ENCODE data around the gene POLDIP2.

POLDIP2 gene

DNA sequence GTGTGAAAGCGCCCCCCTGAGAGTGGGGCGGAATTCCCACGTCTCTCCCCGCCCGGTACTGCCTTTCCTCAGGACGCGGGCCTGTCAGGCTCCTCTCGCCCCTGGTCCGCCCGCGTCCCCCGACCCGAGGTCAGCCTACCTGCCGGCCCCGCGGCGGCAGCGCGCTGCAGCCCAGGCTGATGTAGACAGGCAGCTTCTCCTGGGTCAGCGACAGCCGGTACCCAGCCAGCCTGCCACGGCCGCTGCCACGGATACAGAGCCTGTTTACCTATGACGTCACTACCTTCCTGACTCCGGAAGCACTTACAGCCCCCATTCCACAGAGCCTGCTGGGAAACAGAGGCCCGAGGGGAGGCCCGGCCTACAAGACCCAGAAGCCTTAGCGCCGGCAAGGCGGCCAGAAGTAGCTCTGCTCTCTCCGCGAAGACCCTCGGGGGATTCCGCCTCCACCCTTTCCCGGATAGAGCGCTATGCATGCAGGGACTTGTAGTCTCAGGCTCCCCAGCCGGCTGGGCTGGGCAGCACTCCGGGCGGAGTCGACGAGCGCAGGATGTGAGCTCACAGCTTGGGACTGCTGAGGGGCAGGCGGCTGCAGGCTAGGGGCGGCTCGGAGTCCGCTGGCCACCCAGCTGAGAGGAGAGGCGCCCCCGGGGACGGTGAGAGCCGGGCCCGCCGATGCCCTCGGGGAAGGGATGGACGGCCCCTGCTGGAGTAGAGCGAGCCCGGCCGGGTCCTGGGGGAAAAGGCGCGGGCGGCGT is 21.9 kb downstream of the POLDIP2 start, which contains the start of the genes IFT20 and TNFAIP1:
Gene IFT20 (minus strand): TSS at position 272 of the 758 bp plus-strand sequence. CDS start 3,487 bp downstream, outside the sequence.
Gene TNFAIP1 (plus strand): TSS at position 561 of the 758 bp plus-strand sequence. CDS start 3,761 bp downstream, outside the sequence.
- peak; percentile 100 for DNase-seq

- peak; percentile 74 for DNase-seq
Measured at GRCh38 chr17:28334666-28335200, 22.6 kb downstream of the POLDIP2 start.

- no peak for DNase-seq
Measured at GRCh38 chr17:28334171-28334570, 23.2 kb downstream of the POLDIP2 start.

- no peak for DNase-seq
Measured at GRCh38 chr17:28333083-28333746, 24.1 kb downstream of the POLDIP2 start.

DNA sequence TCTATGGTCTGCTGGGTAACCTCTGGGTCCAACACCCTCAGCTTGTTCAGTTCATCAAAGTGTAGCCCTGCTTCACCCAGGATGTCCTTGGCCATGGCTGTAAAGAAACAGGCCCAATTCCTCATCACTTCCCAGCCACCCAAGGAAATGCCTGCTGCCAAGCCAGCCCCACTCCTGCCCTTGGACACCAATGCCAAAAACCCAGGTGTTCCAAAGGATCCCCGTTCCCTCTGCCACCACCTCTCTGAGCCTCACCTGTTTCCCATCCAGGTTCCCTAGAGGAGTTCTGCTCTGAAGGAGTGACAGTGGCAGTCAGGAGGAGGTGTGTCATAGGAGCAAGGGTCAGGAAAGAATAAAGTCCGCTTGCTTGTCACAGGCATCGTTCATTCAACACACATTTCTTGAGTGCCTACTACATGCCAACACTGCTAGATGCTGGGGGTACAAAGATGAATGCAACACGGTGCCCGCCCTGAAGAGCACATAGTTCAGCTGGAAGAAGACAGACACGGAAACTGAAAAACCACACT is 25.4 kb downstream of the POLDIP2 start:
- DNase-seq: no peak

DNA sequence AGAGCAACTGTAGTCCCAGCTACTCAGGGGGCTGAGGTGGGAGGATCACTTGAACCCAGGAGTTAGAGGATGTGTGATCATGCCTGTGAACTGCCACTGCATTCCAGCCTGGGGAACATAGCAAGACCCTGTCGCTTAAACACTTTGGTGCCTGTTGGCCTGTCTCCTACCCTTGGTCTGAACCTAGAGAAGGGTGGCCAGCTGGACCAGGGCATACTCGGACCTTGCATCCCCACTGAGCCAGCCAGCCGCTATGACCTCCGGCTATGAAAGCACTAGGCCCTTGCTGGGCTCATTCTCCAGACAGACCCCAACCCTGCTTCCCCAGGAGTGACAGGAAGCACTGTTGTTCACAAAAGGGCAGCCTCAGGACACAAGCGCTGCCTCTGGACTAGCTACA is 26.7 kb downstream of the POLDIP2 start:
- no peak for DNase-seq

DNA sequence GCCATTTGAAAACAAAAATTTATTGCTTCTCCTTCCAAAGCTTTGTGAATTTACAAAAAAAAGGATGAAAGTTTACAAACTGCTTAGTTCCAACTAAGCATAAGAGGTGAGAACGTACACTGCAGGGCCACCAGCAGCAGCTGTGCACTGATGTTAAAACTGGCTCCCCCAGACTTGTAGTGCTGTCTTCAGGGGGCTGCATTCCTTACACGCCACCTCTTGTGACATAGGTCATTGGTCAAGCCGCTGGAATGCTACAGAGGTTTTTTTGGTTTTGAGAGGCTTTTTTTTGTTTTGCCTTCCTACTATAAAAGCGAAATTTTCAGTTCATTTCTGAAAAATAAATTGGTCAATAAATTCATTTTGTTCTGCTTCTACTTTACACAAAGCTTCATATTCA is 29.0 kb downstream of the POLDIP2 start:
- DNase-seq: no peak

DNA sequence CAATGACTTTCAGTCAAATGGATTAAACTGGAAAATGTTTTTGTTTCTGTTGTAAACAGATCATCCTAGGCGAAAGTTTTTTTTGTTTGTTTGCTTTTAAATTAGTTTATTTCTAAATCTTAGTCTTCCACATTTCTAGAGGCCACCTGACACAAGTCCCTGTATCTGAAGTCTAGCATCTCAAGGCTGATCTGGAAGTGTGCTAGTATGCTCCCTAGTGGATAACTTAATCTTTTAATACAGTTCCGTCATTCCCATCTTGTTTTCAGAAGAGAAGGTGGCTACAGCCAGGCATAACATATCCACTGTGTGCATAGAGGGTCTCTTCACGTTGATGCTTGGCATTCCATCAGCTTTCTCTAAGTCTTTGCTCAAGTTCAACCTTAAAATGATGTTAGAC is 29.6 kb downstream of the POLDIP2 start:
- DNase-seq: peak; percentile 29

- DNase-seq: no peak
Measured at GRCh38 chr17:28327031-28327607, 30.2 kb downstream of the POLDIP2 start.

- no peak for DNase-seq
Measured at GRCh38 chr17:28326114-28326513, 31.2 kb downstream of the POLDIP2 start.

DNA sequence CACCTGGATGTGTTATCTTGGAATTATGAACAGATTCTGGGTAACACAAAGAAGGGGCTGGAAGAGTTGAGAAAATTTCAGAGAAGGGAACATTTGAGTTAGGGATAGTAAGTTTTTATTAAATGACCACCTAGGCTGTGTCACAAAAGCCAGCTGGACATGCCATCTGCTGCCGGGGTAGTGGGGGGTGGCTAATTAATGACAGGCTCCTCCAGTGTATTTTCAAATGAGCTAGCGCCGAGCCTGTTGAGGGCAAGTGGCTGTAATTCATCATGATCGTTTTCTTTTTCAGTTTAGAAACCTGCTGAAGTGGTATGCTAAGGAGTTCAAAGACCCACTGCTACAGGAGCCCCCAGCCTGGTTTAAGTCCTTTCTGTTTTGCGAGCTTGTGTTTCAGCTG is 32.1 kb downstream of the POLDIP2 start:
- peak; percentile 68 for DNase-seq

DNA sequence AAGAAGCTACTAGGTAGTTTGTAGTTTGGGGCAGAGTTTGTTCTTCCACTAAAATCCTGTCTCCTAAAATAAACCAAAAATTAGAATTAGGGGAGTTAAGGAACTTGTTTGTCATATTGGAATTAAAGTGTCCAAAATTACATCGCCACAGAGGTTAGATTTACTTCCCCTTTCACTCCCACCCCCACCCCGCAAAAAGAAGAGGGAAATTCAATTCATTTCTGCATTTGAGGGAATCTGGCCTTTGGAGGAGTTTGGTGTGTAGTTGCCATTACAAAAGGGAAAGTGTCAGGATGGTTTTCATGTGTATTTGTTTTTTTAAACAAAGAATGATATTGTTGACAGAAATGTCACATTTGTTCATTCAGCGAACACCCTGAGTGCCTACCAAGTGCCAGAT is 32.5 kb downstream of the POLDIP2 start:
- no peak for DNase-seq

GRCh38 chr17:28324267-28324745 is 33.0 kb downstream of the POLDIP2 start:
- DNase-seq: peak; percentile 33

- peak; percentile 22 for DNase-seq
Measured at GRCh38 chr17:28320215-28321061, 36.9 kb downstream of the POLDIP2 start.

- DNase-seq: no peak
Measured at GRCh38 chr17:28319598-28319935, 37.8 kb downstream of the POLDIP2 start.

GRCh38 chr17:28318759-28319597 is 38.3 kb downstream of the POLDIP2 start, which contains the start of gene TMEM97:
TSS of gene TMEM97 (plus strand) at chr17:28319200. CDS start at chr17:28319240, 40 bp downstream.
- DNase-seq: peak; percentile 100

DNA sequence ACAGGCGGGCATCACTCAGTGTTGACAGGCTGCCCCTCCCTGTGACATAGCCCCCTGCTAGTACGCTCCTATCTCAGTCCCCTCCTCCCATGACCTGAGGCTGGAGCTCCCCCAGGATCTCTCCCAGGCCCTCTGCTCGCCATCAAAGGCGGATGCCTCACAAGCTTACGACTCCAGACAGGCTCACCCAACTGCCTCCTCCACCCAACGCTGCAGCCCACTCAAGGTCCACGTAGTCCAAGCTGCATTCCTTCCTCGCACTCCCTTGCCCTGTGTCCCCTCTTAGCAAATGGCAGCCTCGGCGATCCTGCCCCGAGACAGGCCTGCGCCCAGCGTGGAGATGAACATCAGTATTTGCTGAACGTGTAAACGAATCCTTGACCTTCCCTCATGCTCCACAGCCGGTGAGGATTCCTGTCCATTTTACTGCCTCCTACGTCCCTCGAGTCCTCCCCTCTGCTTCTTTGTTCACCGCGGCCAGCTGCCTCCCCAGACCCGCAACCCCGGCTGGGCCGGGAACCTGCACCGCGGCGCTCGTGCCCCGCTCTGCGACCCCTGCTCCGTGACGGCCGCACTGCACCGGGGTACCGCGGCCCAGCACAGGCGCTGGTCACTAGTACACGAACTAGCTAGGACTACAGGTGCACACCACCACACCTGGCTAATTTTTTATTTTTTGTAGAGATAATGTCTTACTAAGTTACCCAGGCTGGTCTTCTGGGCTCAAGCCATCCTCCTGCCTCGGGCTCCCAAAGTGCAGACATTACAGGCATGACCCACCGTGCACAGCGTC is 39.2 kb downstream of the POLDIP2 start:
- DNase-seq: peak; percentile 64

- peak; percentile 53 for DNase-seq
Measured at GRCh38 chr17:28317099-28317965, 40.0 kb downstream of the POLDIP2 start.

Data from NCI-H82 (cell line).